Spleen (tissue), 7 donors: ENCODE measurements around the gene ALPK3.

Experiments
- POLR2A ChIP-seq, 3 donors: fragments of 450-650 bp; IDR thresholded peaks; one replicate each; pipeline ENCODE4 v1.5.1; 2017; ENCODE audit warnings: antibody characterized with exemption in 3 of 3, mild to moderate bottlenecking in 1 of 3
- POLR2AphosphoS5 ChIP-seq, 3 donors: sonication (generic); formaldehyde crosslinking; IDR thresholded peaks; one replicate each; pipeline ENCODE4 v1.5.1; 2017; ENCODE audit warnings: antibody characterized with exemption in 3 of 3
- TF ChIP-seq, protein P1 (sequence below), 11 experiments: fragments of 200-600 bp in 7 of 11; fragments of 450-650 bp in 4 of 11; sonication (generic) in 4 of 11; IDR thresholded peaks in 8 of 11; conservative IDR thresholded peaks in 3 of 11; 1 replicate in 7 of 11; 2 replicates in 4 of 11; pipeline versions ENCODE4 v1.4.0 to v1.8.0; 2016 to 2021; ENCODE audit warnings: antibody characterized with exemption in 11 of 11, inconsistent platforms in 4 of 11, mild to moderate bottlenecking in 1 of 11
- donor health status: DM: no; HTN: no; CAD: no; lungs with moderate emphysema.
- donor health status: DM: no; HTN: no; CAD: no.
- donor health status: DM: no; HTN: no; CAD: no.

DNA sequence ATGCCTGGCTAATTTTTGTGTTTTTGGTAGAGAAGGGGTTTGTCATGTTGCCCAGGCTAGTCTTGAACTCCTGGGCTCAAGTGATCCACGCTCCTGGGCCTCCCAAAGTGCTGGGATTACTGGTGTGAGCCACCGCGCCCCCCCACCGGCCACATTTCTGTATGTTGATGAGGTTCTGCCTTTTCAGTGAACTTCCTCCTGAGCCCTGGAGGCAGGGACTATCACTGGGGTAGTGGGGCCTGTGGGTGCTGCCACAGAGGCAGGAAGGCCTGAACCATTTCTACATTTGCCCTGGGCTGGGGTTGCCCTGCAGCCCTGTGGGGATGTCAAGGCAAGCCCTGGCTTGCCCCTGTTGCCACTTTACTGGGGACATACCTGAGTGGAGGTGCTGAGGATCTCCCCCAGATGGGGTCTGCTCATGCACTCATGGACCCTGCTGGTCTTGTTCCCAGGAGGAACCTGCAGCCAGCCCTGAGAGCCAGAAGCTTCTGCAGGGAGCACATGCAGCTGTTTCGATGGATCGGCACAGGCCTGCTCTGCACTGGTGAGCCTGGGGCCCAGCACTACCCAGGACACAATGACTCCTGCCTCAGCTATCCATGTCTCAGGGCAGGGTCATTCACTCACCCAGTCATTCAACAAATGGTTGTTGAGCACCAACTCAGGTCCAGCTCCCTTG is 73.0 kb downstream of the ALPK3 start:
- TF ChIP-seq, protein P1, sequence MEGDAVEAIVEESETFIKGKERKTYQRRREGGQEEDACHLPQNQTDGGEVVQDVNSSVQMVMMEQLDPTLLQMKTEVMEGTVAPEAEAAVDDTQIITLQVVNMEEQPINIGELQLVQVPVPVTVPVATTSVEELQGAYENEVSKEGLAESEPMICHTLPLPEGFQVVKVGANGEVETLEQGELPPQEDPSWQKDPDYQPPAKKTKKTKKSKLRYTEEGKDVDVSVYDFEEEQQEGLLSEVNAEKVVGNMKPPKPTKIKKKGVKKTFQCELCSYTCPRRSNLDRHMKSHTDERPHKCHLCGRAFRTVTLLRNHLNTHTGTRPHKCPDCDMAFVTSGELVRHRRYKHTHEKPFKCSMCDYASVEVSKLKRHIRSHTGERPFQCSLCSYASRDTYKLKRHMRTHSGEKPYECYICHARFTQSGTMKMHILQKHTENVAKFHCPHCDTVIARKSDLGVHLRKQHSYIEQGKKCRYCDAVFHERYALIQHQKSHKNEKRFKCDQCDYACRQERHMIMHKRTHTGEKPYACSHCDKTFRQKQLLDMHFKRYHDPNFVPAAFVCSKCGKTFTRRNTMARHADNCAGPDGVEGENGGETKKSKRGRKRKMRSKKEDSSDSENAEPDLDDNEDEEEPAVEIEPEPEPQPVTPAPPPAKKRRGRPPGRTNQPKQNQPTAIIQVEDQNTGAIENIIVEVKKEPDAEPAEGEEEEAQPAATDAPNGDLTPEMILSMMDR (IDR thresholded peaks at IDR 0.05 in 8 of 11, conservative IDR thresholded peaks at IDR 0.05 in 3 of 11), result no peak
- TF ChIP-seq POLR2A (IDR thresholded peaks at IDR 0.05), result no peak
- TF ChIP-seq POLR2AphosphoS5 (IDR thresholded peaks at IDR 0.05), result no peak
